BLaER1 treated with 17β-estradiol and CSF1 and Interleukin-3, amounts not matched to agents 10 nM and 100 nM (cell line): ENCODE results near the gene MRPL57.

Experiments
- H3K27ac ChIP-seq, 11 experiments: shearing (Covaris generic); formaldehyde crosslinking; 2 replicates each; pipeline ENCODE4 v1.8.1; 2022
- H3K27me3 ChIP-seq, 11 experiments: shearing (Covaris generic); formaldehyde crosslinking; 2 replicates each; pipeline ENCODE4 v1.8.1; 2022
- H3K36me3 ChIP-seq, 11 experiments: shearing (Covaris generic); formaldehyde crosslinking; 2 replicates each; pipeline ENCODE4 v1.8.1; 2022
- H3K4me1 ChIP-seq, 10 experiments: shearing (Covaris generic); formaldehyde crosslinking; 2 replicates each; pipeline ENCODE4 v1.8.1; 2022
- H3K4me2 ChIP-seq, 11 experiments: shearing (Covaris generic); formaldehyde crosslinking; 2 replicates each; pipeline ENCODE4 v1.8.1; 2022
- H3K4me3 ChIP-seq, 10 experiments: shearing (Covaris generic); formaldehyde crosslinking; 2 replicates each; pipeline ENCODE4 v1.8.1; 2022
- H3K9ac ChIP-seq, 11 experiments: shearing (Covaris generic); formaldehyde crosslinking; 2 replicates each; pipeline ENCODE4 v1.8.1; 2022
- H3K9me3 ChIP-seq, 11 experiments: shearing (Covaris generic); formaldehyde crosslinking; replicated peaks in 1 of 11; 2 replicates each; pipeline ENCODE4 v1.8.1; 2022
- H4K20me1 ChIP-seq, 11 experiments: shearing (Covaris generic); formaldehyde crosslinking; 2 replicates each; pipeline ENCODE4 v1.8.1; 2022
- Cebpa-rat ChIP-seq, 11 experiments: shearing (Covaris generic); IDR thresholded peaks; 2 replicates each; pipeline ENCODE4 v1.8.1; 2022

MRPL57 gene

DNA sequence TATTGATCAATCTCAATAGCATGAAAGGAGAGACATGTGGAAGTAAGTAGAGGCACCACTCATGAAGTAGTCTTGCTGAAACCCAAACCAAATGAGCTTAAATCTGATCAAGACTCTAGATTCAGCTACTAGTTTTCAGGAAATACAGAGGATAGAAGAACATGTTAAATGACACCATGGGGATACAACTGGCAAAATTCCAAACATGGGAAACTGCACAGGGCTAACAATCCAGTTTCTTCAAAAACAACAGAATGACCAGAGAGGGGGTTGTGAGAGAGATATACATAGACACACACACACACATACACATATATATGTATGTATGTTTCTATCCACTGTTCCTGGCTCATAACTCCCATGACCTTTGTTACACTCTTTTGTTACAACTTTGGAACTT, 44.8 kb downstream of the MRPL57 start:
- no peaks in the 10 kb centered on the region for H3K27me3 ChIP-seq
- H3K27ac ChIP-seq: no peak overlapping the region
- no peak overlapping the region; a peak in 3 of 22 replicates for H3K4me2 ChIP-seq
- peaks cover 0 to 5% (median 0%) of the 10 kb centered on the region in 11 experiments; a peak in 3 of 22 replicates for H3K36me3 ChIP-seq
- H3K4me3 ChIP-seq: peak overlapping the region in 2 of 10 experiments; percentile 3 to 34; a peak in 2 of 20 replicates
- peaks cover 21 to 54% (median 37%) of the 10 kb centered on the region in 11 experiments for H3K9me3 ChIP-seq
- TF ChIP-seq Cebpa-rat (IDR thresholded peaks at IDR 0.05): no peak
- peaks cover 26 to 55% (median 42%) of the 10 kb centered on the region in 10 experiments for H3K4me1 ChIP-seq
- H4K20me1 ChIP-seq: no peaks in the 10 kb centered on the region
- H3K9ac ChIP-seq: no peak overlapping the region

DNA sequence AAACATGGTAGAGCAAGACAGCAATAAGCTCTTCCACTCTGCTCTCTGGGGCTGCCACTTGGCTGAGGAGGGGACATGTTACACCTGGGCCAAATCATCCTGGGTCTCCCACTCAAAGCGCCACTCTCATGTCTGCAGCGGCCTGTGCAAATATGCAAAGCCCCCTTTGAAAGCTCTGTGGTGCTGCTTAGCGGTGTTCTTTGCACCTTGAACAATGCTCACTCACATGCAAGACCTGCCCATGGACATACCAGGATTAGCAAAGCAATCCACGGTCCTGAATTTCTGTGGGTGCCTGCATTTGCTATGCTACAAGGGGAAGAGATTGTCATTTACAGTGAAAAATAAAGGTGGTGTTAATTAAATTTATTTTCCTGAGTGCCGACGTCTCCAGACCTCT, 48.6 kb downstream of the MRPL57 start:
- H3K27ac ChIP-seq: no peak overlapping the region
- no peak overlapping the region for H3K9ac ChIP-seq
- no peak overlapping the region for H3K4me3 ChIP-seq
- no peak for TF ChIP-seq Cebpa-rat (IDR thresholded peaks at IDR 0.05)
- peaks cover 0 to 17% (median 8%) of the 10 kb centered on the region in 10 experiments; a peak in 16 of 20 replicates for H3K4me1 ChIP-seq
- no peak overlapping the region for H3K4me2 ChIP-seq
- H4K20me1 ChIP-seq: no peaks in the 10 kb centered on the region
- no peaks in the 10 kb centered on the region for H3K27me3 ChIP-seq
- H3K9me3 ChIP-seq: peaks cover 21 to 61% (median 34%) of the 10 kb centered on the region in 11 experiments
- peaks cover 0 to 5% (median 0%) of the 10 kb centered on the region in 11 experiments; a peak in 3 of 22 replicates for H3K36me3 ChIP-seq

DNA sequence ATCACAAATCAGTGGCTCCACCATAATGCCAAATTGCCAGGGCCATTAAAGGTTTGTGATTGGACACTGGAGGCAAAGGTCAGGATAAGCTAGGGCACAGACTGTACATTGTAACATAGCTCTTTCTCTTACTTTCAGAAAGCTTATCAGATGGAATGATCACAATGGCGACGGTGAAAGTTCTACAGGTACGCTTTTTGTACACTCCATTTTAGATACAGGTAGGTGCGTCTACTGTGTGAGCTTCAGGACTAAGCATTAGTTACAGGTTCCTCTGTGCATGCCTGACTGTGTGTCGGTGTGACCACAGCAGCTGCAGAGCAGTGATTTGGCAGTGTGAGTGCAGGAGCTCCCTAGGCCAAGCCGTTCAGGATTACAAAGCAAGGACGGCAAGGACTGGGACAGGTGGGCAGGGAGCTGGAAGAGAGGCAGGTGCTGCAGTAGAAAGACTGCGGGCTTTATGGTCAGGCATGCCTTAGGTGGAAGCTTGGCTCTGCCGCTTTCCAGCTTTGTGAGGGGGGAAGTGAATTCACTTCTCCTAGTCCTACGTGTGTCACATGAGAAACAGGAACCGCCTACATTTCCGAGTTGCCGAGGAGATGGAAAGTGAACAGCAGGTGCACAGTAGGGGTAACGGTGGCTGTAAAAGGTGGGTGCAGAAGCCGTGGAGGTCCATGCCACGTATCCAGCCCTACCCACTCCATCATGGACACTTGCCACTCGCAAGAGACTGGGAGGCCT, 49.6 kb downstream of the MRPL57 start:
- no peak overlapping the region for H3K9ac ChIP-seq
- H3K9me3 ChIP-seq: peaks cover 19 to 56% (median 31%) of the 10 kb centered on the region in 11 experiments
- H3K4me2 ChIP-seq: no peak overlapping the region
- TF ChIP-seq Cebpa-rat (IDR thresholded peaks at IDR 0.05): no peak
- H3K27ac ChIP-seq: no peak overlapping the region
- H3K4me1 ChIP-seq: peaks cover 0 to 8% (median 0%) of the 10 kb centered on the region in 10 experiments; a peak in 5 of 20 replicates
- H3K27me3 ChIP-seq: no peaks in the 10 kb centered on the region
- no peak overlapping the region for H3K4me3 ChIP-seq
- peaks cover 0 to 5% (median 0%) of the 10 kb centered on the region in 11 experiments; a peak in 3 of 22 replicates for H3K36me3 ChIP-seq
- no peaks in the 10 kb centered on the region for H4K20me1 ChIP-seq

DNA sequence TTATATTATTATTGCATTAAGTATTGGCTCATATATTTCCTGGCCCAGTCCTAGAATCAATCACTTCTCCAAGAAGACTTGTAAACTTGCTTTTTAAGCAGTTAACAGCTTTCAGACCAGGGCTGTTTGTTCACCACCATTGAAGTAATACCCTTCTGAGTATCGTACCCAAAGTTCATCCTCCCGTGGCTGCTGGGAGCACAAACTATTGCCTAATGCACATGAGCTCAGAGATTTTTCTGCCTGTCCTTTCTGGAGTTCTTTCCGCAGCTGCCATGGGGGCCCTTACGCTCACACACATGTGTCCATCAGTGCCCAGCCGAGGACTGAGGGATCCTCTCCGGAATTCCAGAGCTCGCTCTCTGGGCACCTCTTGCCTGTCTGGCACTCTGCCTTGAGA, 51.5 kb downstream of the MRPL57 start:
- no peaks in the 10 kb centered on the region for H3K36me3 ChIP-seq
- no peaks in the 10 kb centered on the region for H3K27me3 ChIP-seq
- no peak overlapping the region for H3K9ac ChIP-seq
- H3K4me1 ChIP-seq: peaks cover 0 to 17% (median 0%) of the 10 kb centered on the region in 10 experiments; a peak in 4 of 20 replicates
- H3K9me3 ChIP-seq: peaks cover 2 to 37% (median 12%) of the 10 kb centered on the region in 11 experiments; a peak in 20 of 22 replicates
- no peak for TF ChIP-seq Cebpa-rat (IDR thresholded peaks at IDR 0.05)
- no peak overlapping the region for H3K4me2 ChIP-seq
- no peak overlapping the region for H3K27ac ChIP-seq
- H3K4me3 ChIP-seq: no peak overlapping the region
- no peaks in the 10 kb centered on the region for H4K20me1 ChIP-seq
